Transverse colon (tissue), 4 donors: Measurements from ENCODE around the gene RPL36A.

ENCODE experiments used
- CTCF ChIP-seq, 5 experiments: fragments of 200-600 bp in 3 of 5; fragments of 450-650 bp in 2 of 5; sonication (generic) in 3 of 5; IDR thresholded peaks; 1 replicate in 2 of 5; 2 replicates in 3 of 5; pipeline ENCODE4 v1.5.1; 2016 to 2017; ENCODE audit warnings: antibody characterized with exemption in 5 of 5, inconsistent platforms in 3 of 5, mild to moderate bottlenecking in 2 of 5, moderate library complexity in 1 of 5
- POLR2A ChIP-seq: fragments of 450-650 bp; IDR thresholded peaks from one replicate; pipeline ENCODE4 v1.6.1; 2016; ENCODE audit warnings: antibody characterized with exemption, mild to moderate bottlenecking, moderate library complexity
- POLR2AphosphoS5 ChIP-seq, 3 donors: sonication (generic); formaldehyde crosslinking; IDR thresholded peaks; one replicate each; pipeline ENCODE4 v1.6.1; 2016; ENCODE audit warnings: antibody characterized with exemption in 3 of 3

- TF ChIP-seq POLR2A (no peak), CTCF (IDR thresholded peaks at IDR 0.05) (no peak), POLR2AphosphoS5 (IDR thresholded peaks at IDR 0.05) (no peak)
Observed at GRCh38 chrX:101377547-101377946, 13.3 kb upstream of the RPL36A start.
